NCI-H226 (cell line): ENCODE results near the gene PLTP.
A peak's percentile ranks its signal among the peaks of the same experiment; 100 is the strongest.

ENCODE experiments used
- DNase-seq: peaks from one replicate; pipeline ENCODE4 v3.0.0-alpha.2; 2015

PLTP gene

DNA sequence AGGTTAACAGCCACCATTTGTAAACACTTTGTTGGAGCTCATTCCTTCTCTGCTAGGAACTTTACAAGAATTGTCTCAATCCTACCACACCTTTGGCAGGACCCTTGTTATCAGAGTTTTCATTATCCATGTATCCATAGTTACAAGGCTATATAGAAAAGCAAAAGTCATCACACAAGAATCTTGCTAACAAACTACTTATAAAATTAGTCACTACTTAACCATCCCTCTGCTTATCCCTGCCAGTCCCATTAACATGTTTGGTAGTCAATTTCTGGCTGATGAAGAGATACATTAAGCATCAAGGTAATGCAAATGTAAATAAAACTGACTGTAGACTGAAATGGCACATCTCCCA lies 44.2 kb downstream of the PLTP start:
- DNase-seq: peak; percentile 60

- no peak for DNase-seq
Measured at GRCh38 chr20:45867136-45867818, 44.7 kb downstream of the PLTP start.

DNA sequence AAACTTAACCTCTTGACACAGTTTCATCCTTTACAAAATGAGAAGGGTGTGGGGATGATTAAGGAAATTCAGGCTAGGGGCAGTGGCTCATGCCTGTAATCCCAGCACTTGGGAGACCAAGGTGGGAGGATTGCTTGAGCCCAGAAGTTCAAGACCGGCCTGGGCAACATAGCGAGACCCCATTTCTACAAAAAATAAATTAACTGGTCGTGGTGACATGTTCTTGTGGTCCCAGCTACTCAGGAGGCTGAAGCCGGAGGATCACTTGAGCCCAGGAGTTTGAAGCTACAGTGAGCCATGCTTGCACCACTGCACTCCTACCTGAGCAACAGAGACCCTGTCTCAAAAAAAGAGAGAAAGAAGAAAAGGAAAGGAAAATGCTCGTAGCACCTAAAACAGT lies 45.5 kb downstream of the PLTP start:
- no peak for DNase-seq

- no peak for DNase-seq
Measured at GRCh38 chr20:45863543-45864470, 48.1 kb downstream of the PLTP start.

DNA sequence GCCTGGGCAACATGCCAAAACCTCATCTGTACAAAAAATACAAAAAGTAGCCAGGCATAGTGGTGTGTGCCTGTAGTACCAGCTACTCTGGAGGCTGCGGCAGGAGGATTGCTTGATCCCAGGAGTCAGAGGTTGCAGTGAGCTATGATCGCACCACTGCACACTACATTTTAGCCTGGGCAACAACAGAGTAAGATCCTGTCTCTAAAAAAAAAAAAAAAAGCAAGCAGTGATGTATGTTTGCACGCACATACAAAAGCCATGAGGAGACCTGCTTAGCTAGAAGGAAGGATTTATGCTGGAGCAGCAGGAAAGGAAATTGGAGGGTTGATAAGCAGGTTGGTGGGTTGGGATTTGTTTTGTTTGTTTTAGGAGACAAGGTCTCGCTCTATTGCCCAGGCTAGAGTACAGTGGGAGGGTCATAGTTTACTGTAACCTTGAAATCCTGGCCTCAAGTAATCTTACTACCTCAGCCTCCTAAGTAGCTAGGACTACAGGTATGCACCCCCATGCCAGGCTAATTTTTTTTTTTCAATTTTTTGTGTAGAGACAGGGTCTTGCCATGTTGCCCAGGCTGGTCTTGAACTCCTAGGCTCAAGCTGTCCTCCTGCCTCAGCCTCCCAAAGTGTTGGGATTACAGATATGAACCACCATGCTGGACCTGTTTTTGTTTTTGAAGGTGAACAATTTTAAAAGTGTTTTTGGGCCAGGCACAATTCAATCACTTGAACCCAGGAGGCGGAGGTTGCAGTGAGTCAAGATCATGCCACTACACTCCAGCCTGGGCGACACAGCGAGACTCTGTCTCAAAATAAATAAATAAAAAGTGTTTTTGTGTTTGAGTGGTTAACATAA lies 50.5 kb downstream of the PLTP start:
- DNase-seq: no peak

DNA sequence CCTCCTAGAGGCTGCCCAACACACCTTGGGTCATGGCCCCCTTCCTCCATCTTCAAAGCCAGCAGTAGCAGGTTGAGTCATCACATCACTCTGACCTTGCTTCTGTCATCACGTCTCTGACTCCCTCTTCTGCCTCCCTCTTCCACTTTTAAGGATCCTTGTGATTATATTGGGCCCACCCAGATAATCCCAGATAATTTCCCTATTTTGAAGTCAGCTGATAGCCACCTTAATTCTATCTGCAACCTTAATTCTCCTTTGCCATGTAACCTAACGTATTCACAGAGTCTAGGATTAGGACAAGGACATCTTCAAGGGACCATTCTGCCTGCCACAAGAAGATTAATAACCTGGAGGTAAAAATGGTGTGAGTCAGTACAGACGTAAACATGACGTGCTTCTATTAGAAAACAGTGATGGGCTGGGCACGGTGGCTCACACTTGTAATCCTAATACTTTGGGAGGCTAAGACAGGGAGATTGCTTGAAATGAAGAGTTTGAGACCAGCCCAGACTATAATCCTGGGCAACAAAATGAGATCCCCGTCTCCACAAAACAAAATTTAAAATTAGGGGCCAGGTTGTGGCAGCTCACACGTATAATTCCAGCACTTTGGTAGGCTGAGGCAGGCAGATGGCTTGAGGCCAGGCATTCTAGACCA lies 51.3 kb downstream of the PLTP start:
- no peak for DNase-seq

GRCh38 chr20:45859916-45860315 lies 52.0 kb downstream of the PLTP start:
- no peak for DNase-seq

DNA sequence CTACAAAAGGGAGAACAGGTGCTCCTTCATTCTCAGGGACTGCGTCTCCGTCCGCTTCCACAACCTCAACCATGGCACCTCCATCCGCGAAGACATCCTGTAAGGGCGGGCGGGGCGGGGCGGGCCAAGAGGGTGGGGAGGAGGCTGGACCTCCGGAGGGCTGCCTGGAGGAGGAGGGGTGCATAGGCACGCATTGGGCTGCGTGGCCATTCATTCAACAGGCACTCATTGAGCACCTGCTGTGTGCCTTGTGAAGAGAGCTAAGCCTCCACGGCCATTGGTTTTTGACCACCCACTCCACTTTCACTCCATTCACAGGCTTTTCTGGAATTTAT lies 54.1 kb downstream of the PLTP start:
- no peak for DNase-seq

DNA sequence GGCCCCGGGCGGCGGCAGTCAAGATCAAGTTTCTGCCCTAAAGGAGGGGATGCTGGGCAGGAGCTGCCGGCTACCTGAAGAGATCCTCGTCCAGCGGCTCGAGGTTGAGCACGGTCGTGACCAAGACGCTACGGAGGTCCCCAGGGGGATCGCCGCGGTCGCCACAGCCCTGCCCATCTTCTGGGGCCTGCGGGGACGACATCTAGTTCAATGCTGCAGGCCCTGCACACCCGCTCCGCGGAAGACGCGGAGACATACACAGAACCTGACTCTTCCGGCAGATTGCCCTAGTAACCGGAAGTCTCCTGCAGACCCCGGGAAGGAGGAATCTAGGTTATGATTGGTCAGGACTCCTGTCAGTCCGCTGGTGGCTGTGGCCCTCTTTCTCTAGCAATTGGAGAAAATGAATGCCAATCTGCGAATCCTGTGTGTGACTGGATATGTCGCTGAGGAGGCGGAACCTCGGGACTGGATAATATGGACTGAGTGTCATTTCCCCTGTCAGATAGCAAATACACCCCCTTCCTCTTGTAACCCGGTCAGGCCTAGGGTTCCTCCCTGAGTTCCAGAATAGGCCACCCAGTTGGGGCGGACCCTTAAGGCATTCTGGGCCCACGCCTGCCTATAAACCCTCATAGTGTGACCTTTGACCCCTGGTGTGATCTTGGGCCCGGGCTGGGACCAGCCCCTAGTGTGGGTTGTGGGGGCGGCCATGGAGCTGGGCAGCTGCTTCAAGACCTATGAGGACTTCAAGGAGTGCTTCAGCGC lies 54.7 kb downstream of the PLTP start, which contains the start of the genes ACOT8 and ZSWIM3:
Gene ACOT8 (minus strand): TSS at position 279 of the 768 bp plus-strand sequence. CDS start 77 bp downstream, at position 202.
Gene ZSWIM3 (plus strand): TSS at position 501 of the 768 bp plus-strand sequence. CDS start 212 bp downstream, at position 713.
- DNase-seq: peak; percentile 100

DNA sequence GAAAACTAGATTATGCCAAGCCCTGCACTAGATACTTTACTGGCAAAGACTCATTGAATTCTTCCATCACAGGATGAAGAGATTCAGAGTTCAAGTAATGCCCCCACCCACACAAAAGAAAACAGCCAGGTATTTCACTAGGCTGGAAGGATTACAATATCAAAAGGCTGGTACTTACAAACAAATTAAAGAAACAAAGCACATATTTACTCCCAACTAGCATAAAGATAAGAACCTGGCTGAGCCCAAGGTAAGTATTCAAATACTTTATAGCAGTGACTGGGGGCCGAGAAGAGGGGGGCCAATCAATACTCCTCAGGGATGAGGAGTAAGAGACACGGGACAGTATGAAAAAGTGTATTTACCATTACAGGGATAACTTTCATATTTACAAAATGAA lies 58.5 kb downstream of the PLTP start:
- DNase-seq: no peak

GRCh38 chr20:45852326-45852725 lies 59.6 kb downstream of the PLTP start:
- DNase-seq: no peak

- DNase-seq: no peak
Measured at GRCh38 chr20:45851501-45851900, 60.5 kb downstream of the PLTP start.

DNA sequence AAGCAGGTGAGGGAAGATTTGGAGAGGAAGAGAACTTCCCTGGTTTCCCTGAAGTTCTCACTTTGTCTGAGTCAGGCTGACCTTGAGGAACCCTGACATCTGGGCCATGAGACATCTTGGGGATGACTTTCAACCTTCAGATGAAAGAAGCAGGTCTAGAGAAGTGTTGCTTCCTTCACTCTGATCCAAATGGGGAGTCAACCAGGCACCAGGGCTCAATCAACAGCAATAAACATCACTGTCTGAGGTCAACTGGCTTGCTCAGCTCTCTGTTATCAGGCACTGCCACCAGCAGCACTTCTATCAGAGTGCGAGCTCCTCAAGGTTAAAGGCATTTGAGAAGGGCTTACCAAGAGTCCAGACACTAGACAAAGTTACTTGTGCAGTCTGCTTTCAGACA lies 61.0 kb downstream of the PLTP start:
- DNase-seq: no peak

- DNase-seq: no peak
Measured at GRCh38 chr20:45850238-45850637, 61.7 kb downstream of the PLTP start.

DNA sequence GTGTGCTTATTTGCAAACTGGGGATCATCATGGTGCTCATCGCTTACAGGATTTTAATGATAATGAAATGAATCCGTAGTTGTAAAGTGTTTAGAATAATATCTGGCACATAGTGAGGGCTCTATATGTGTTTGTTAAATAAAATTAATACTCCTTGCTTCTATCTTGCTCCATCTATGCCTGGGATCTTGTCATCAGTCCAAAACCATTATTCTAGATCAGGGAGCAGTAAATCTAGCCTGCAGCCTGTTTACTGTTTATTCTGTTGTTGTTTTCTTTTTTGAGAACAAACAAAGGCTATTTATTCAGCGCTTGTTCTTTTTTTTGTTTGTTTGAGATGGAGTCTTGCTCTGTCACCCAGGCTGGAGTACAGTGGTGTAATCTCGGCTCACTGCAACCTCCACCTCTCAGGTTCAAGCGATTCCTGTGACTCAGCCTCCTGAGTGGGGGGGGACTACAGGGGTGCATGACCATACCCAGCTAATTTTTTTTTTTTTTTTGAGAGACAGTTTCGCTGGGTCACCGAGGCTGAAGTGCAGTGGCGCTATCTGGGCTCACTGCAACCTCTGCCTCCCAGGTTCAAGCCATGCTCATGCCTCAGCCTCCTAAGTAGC lies 62.9 kb downstream of the PLTP start:
- no peak for DNase-seq
